ENCODE measurements around the gene AMH. TPM values are rescaled to one million over a fixed set of nuclear protein-coding genes. Genes with fewer than 3 reads are reported as not detected.

AMH gene
- total RNA-seq, 1 experiment from 2014 or later = 42.8 TPM

GRCh38 chr19:2216361-2217225, 32.5 kb upstream of the AMH start:
- no peaks in the 10 kb centered on the region for H3K4me1 ChIP-seq (ENCODE audit: control insufficient read depth in 1 of 2, insufficient read depth in 2 of 2, low read length in 2 of 2)
- ChIA-PET RAD21 (ENCODE audit: low non-redundant PET in 1 of 2, low total read pairs in 2 of 2, uncharacterized antibody in 2 of 2, unreplicated experiment in 2 of 2) (no interaction called here), POLR2A (no interaction called here), CTCF (no interaction called here)
- no peak overlapping the region for H3K9ac ChIP-seq (ENCODE audit: low read length)
- TF ChIP-seq FOSL1 (IDR thresholded peaks at IDR 0.05; ENCODE audit: low read depth) (no peak), EGR1 (IDR thresholded peaks at IDR 0.05; ENCODE audit: low read depth) (no peak), POLR2A (IDR thresholded peaks at IDR 0.05; ENCODE audit: borderline replicate concordance, extremely low read depth, insufficient read depth, insufficient read length) (no peak), EZH2phosphoT487 (IDR thresholded peaks at IDR 0.05; ENCODE audit: borderline replicate concordance) (no peak), ZFX (IDR thresholded peaks at IDR 0.05) (no peak), SP1 (IDR thresholded peaks at IDR 0.05; ENCODE audit: low read depth) (no peak), ELF1 (IDR thresholded peaks at IDR 0.05; ENCODE audit: borderline replicate concordance, low read depth) (no peak), ATF3 (IDR thresholded peaks at IDR 0.05) (no peak), TCF7L2 (IDR thresholded peaks at IDR 0.05; ENCODE audit: borderline replicate concordance, extremely low read depth, insufficient read depth, insufficient read length) (no peak), MAX (IDR thresholded peaks at IDR 0.05) (no peak), CBX3 (IDR thresholded peaks at IDR 0.05; ENCODE audit: low read depth) (no peak), SRF (IDR thresholded peaks at IDR 0.05; ENCODE audit: low read depth) (no peak)
- TF ChIP-seq, protein P1, sequence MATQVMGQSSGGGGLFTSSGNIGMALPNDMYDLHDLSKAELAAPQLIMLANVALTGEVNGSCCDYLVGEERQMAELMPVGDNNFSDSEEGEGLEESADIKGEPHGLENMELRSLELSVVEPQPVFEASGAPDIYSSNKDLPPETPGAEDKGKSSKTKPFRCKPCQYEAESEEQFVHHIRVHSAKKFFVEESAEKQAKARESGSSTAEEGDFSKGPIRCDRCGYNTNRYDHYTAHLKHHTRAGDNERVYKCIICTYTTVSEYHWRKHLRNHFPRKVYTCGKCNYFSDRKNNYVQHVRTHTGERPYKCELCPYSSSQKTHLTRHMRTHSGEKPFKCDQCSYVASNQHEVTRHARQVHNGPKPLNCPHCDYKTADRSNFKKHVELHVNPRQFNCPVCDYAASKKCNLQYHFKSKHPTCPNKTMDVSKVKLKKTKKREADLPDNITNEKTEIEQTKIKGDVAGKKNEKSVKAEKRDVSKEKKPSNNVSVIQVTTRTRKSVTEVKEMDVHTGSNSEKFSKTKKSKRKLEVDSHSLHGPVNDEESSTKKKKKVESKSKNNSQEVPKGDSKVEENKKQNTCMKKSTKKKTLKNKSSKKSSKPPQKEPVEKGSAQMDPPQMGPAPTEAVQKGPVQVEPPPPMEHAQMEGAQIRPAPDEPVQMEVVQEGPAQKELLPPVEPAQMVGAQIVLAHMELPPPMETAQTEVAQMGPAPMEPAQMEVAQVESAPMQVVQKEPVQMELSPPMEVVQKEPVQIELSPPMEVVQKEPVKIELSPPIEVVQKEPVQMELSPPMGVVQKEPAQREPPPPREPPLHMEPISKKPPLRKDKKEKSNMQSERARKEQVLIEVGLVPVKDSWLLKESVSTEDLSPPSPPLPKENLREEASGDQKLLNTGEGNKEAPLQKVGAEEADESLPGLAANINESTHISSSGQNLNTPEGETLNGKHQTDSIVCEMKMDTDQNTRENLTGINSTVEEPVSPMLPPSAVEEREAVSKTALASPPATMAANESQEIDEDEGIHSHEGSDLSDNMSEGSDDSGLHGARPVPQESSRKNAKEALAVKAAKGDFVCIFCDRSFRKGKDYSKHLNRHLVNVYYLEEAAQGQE (IDR thresholded peaks at IDR 0.05; ENCODE audit: low read depth) = no peak
- no peaks in the 10 kb centered on the region for H4K20me1 ChIP-seq (ENCODE audit: insufficient read depth)
- no peak overlapping the region for H2AFZ ChIP-seq (ENCODE audit: low read depth, low read length, poor library complexity, severe bottlenecking)
- DNase-seq (ENCODE audit: low read depth, low spot score) (no peak), ATAC-seq (no peak)
- H3K9me3 ChIP-seq (ENCODE audit: control insufficient read depth in 1 of 2, insufficient read depth in 1 of 2, low read depth in 1 of 2, low read length in 2 of 2) = no peaks in the 10 kb centered on the region
- no peaks in the 10 kb centered on the region for H3K9me2 ChIP-seq (ENCODE audit: insufficient read depth)
- H3K79me2 ChIP-seq (ENCODE audit: insufficient read depth, low read length) = peaks cover 4% of the 10 kb centered on the region; the same call in 1 of the 2 replicates
- H3K27ac ChIP-seq (ENCODE audit: low read depth, low read length) = no peak overlapping the region
- no peaks in the 10 kb centered on the region for H3K27me3 ChIP-seq (ENCODE audit: insufficient read depth, low read length)
- H3K36me3 ChIP-seq (ENCODE audit: control insufficient read depth in 1 of 2, insufficient read depth in 2 of 2, low read length in 2 of 2) = peaks cover 38 to 51% of the 10 kb centered on the region in 2 experiments; a peak in 3 of 4 replicates
- intact Hi-C loops (cut with micrococcal nuclease) = no loop called here
- no peak overlapping the region for H3K4me2 ChIP-seq (ENCODE audit: low read length)
- BruUV-seq (replicated peaks) = no TSS peak
- H3K4me3 ChIP-seq (replicated peaks in 1 of 2; ENCODE audit: low read depth in 1 of 2, low read length in 2 of 2) = no peak overlapping the region

All from HCT116 (cell line).